GM12874 (cell line): ENCODE results near the gene RPIA.

Source experiments
- CTCF ChIP-seq: IDR thresholded peaks from 2 replicates; pipeline ENCODE4 v1.5.1; 2011; ENCODE audit warnings: low read depth, mild to moderate bottlenecking, control low read depth, low read length, moderate library complexity; ENCODE audit not compliant: insufficient read depth

The RPIA gene

DNA sequence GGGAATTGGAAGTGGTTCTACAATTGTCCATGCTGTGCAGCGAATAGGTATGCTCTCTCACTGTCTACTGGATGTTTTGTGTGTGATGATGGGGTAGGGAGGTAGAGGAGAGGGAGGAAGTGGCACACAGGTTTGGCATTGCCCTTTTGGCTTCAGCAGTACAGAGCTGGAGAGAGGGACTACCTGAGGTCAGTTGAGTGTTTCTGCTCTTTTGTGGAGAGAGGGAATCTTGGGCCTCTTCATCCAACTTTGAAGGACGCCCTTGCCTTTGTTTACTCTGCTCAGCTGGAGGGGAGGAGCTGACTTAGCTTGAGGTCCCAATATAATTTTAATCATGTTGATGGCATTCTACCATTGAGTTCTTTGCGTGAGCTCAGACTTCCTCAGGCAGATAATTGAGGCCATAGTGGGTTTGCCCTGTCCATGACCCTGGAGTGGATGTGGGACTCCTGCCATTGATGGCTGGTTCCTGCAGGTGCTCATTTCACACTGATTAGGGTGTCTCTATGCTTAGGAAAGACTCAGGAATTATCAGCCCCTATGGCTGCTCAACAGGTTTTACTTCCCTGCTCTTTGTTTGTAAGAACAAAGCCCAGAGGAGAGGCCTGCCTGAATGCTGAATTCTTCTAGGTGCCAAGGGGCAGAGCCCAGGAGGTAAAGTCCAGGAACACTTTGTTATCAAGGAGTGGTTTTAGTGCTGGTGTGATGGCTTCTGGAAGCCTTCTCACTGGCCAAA is 7.2 kb downstream of the RPIA start:
- no peak for TF ChIP-seq CTCF

- TF ChIP-seq CTCF: no peak
Observed at GRCh38 chr2:88707003-88707402, 15.5 kb downstream of the RPIA start.

DNA sequence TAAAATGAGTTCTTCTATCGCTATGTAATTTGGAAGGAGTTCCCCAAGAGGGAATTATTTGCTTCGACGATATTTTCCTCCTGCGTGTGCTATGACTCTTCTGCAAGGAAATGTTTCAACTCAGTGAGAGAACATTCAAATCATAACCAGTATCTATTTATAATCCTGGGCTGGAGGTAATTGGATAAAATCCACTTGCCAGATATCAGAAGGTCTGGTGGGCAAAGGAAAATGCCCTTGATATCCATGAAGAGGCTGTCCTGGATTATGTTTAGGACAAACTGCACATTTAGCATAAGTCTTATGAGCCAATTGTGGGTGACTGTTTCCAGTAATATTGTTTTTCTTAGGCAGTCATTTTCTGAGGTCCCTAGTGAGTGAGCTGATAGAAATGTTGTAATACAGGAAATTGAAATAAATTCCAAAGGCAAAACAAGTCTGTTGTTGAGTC is 17.7 kb downstream of the RPIA start:
- TF ChIP-seq CTCF: no peak

DNA sequence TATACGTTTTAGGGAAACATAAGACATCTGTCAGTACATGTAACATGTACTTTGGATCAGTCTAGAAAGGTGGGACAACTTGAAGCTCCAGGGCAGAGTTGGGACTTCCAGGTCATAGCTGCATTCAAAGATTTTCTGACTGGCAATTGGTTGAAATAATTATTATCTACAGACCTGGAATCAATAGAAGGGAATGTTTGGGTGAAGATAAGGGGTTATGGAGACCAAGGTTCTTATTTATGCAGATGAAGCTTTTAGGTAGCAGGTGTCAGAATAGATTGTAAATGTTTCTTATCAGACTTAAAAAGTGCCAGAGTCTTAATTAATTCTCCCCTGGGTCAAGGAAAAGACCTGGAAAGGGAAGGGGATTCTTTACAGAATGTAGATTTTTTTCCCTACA is 19.8 kb downstream of the RPIA start:
- TF ChIP-seq CTCF: no peak

- no peak for TF ChIP-seq CTCF
Observed at GRCh38 chr2:88711897-88712296, 20.4 kb downstream of the RPIA start.

DNA sequence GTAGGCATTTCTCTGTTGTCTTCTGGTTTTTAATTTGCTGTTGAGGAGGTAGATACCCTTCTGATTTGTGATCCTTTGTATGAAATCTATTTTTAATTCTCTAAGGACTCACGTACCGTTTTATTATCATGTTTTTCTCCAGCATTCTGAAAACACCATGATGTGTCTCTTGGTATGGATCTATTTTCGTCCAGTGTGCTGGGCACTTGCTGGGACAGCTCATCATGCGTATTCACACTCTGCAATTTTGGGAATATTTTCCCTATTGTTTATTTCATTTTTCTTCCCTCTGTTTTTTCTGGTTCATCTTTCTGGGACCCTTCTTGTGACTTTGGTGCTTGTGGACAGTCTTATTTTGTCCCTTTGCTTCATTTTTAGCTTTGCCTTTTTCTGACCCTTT is 21.9 kb downstream of the RPIA start:
- no peak for TF ChIP-seq CTCF

- no peak for TF ChIP-seq CTCF
Observed at GRCh38 chr2:88714667-88715066, 23.2 kb downstream of the RPIA start.
